Ishikawa (cell line): ENCODE data around the gene DYNLT2.
A peak's percentile ranks its signal among the peaks of the same experiment; 100 is the strongest.

Experiments
- CEBPB ChIP-seq: IDR thresholded peaks from 2 replicates; pipeline ENCODE4 v1.6.1; 2012
- CREB1 ChIP-seq: IDR thresholded peaks from 2 replicates; pipeline ENCODE4 v1.6.1; 2012; ENCODE audit warnings: low read depth
- EGR1 ChIP-seq: IDR thresholded peaks from 2 replicates; pipeline ENCODE4 v1.6.1; 2012
- EP300 ChIP-seq: IDR thresholded peaks from 2 replicates; pipeline ENCODE4 v1.6.1; 2012; ENCODE audit warnings: borderline replicate concordance
- FOXM1 ChIP-seq: IDR thresholded peaks from 2 replicates; pipeline ENCODE4 v1.6.1; 2012; ENCODE audit warnings: low read depth, borderline replicate concordance
- MAX ChIP-seq: IDR thresholded peaks from 2 replicates; pipeline ENCODE4 v1.6.1; 2012
- NFIC ChIP-seq: IDR thresholded peaks from 2 replicates; pipeline ENCODE4 v1.6.1; 2012
- RAD21 ChIP-seq: IDR thresholded peaks from 2 replicates; pipeline ENCODE4 v1.6.1; 2012; ENCODE audit warnings: low read depth
- REST ChIP-seq: IDR thresholded peaks from 2 replicates; pipeline ENCODE4 v1.6.1; 2012; ENCODE audit warnings: low read depth, mild to moderate bottlenecking
- TAF1 ChIP-seq: IDR thresholded peaks from 2 replicates; pipeline ENCODE4 v1.6.1; 2012; ENCODE audit warnings: low read depth, mild to moderate bottlenecking
- TCF12 ChIP-seq: IDR thresholded peaks from 2 replicates; pipeline ENCODE4 v1.6.1; 2012; ENCODE audit warnings: low read depth
- TEAD4 ChIP-seq: IDR thresholded peaks from 2 replicates; pipeline ENCODE4 v1.6.1; 2012
- YY1 ChIP-seq: IDR thresholded peaks from 2 replicates; pipeline ENCODE4 v1.6.1; 2012; ENCODE audit warnings: low read depth
- ZBTB7A ChIP-seq: IDR thresholded peaks from 2 replicates; pipeline ENCODE4 v1.6.1; 2012; ENCODE audit warnings: low read depth
- TF ChIP-seq, protein P1 (sequence below): IDR thresholded peaks from 2 replicates; pipeline ENCODE4 v1.6.1; 2012

DYNLT2 gene

GRCh38 chr6:169710009-169710408 lies 41.4 kb downstream of the DYNLT2 start:
- TF ChIP-seq EP300 (no peak), MAX (no peak), TAF1 (no peak), FOXM1 (no peak), RAD21 (no peak), ZBTB7A (no peak), TCF12 (no peak), TEAD4 (no peak), CREB1 (no peak), REST (no peak), CEBPB (no peak)
- TF ChIP-seq, protein P1, sequence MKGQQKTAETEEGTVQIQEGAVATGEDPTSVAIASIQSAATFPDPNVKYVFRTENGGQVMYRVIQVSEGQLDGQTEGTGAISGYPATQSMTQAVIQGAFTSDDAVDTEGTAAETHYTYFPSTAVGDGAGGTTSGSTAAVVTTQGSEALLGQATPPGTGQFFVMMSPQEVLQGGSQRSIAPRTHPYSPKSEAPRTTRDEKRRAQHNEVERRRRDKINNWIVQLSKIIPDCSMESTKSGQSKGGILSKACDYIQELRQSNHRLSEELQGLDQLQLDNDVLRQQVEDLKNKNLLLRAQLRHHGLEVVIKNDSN, result no peak

DNA sequence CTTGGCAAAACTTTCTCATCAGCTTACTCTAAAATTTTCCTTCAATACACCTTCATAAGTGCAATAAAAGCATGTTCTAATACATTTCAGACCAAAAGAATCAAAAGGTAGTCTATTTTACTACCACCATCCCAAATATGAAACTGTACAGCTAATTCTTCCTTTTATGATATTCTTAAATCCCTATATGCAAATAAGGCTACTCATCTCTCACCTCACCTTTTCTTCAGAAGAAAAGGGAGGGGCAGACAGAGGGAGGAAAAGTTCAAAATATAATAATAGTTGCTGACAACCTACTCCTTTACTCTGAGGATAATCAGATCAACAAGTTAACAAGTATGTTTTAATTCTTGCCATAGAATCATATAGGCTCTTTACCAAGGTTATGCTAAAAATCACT lies 42.1 kb downstream of the DYNLT2 start:
- TF ChIP-seq FOXM1, result no peak
- TF ChIP-seq CEBPB, result no peak
- no peak for TF ChIP-seq EP300
- no peak for TF ChIP-seq NFIC
- TF ChIP-seq YY1, result no peak
- TF ChIP-seq TCF12, result no peak
- TF ChIP-seq EGR1, result no peak
- no peak for TF ChIP-seq ZBTB7A
- no peak for TF ChIP-seq TAF1
- TF ChIP-seq TEAD4, result no peak
- TF ChIP-seq RAD21, result no peak
- TF ChIP-seq, protein P1, result no peak
- TF ChIP-seq REST, result no peak
- no peak for TF ChIP-seq CREB1
- TF ChIP-seq MAX, result no peak

- TF ChIP-seq MAX (no peak), YY1 (no peak), TEAD4 (no peak), CEBPB (no peak), TCF12 (no peak), TAF1 (no peak)
- TF ChIP-seq, protein P1, result no peak
Measured at GRCh38 chr6:169707772-169708171, 43.6 kb downstream of the DYNLT2 start.

GRCh38 chr6:169702840-169703246 lies 48.5 kb downstream of the DYNLT2 start:
- TF ChIP-seq ZBTB7A, result no peak
- no peak for TF ChIP-seq MAX

GRCh38 chr6:169701954-169702839 lies 49.2 kb downstream of the DYNLT2 start, which contains the start of the genes C6orf120 and WDR27:
TSS of gene C6orf120 (plus strand) at chr6:169702126. CDS start at chr6:169702460, 334 bp downstream.
TSS of gene WDR27 (minus strand) at chr6:169702029. CDS start at chr6:169689005, 13,024 bp downstream.
- TF ChIP-seq TAF1 (peak; percentile 83), YY1 (peak; percentile 48), EGR1 (peak; percentile 83), MAX (peak; percentile 76), FOXM1 (no peak), TCF12 (no peak), ZBTB7A (0 out of 2 replicates have a peak, but pooled peaks have one; percentile 42), CREB1 (peak; percentile 54)
